Activated gamma-delta T cell treated with anti-CD3 and anti-CD28 coated beads, Interleukin-2, amount 50 U/mL, for 16 hours (primary cell): ENCODE data around the gene NIPAL3.
"Not testable (repeated sequence)": the region's sequence is repeated elsewhere in the genome, so short reads cannot be mapped to it uniquely, and the experiment has no call there.

Experiments
- DNase-seq: peaks from one replicate; pipeline ENCODE4 v3.0.0-alpha.2; 2020; ENCODE audit warnings: low read depth

Gene NIPAL3

GRCh38 chr1:24459551-24460266 is 44.1 kb downstream of the NIPAL3 start:
- no peak for DNase-seq

GRCh38 chr1:24462128-24462527 is 46.5 kb downstream of the NIPAL3 start:
- not testable (repeated sequence) for DNase-seq

GRCh38 chr1:24463776-24464735 is 48.5 kb downstream of the NIPAL3 start:
- no peak for DNase-seq

GRCh38 chr1:24465099-24465498 is 49.5 kb downstream of the NIPAL3 start:
- no peak for DNase-seq

GRCh38 chr1:24465638-24466037 is 50.0 kb downstream of the NIPAL3 start:
- no peak for DNase-seq

GRCh38 chr1:24468685-24469316 is 53.2 kb downstream of the NIPAL3 start:
- DNase-seq: no peak

GRCh38 chr1:24470592-24470991 is 55.0 kb downstream of the NIPAL3 start:
- no peak for DNase-seq

- DNase-seq: no peak
These were observed 57.1 kb downstream of the NIPAL3 start for GRCh38 chr1:24472527-24473251.

- no peak for DNase-seq
These were observed 58.6 kb downstream of the NIPAL3 start for GRCh38 chr1:24474193-24474592.

GRCh38 chr1:24475700-24476099 is 60.1 kb downstream of the NIPAL3 start:
- no peak for DNase-seq

GRCh38 chr1:24476571-24476970 is 61.0 kb downstream of the NIPAL3 start:
- no peak for DNase-seq

GRCh38 chr1:24477309-24477708 is 61.7 kb downstream of the NIPAL3 start:
- DNase-seq: no peak

GRCh38 chr1:24481101-24481500 is 65.5 kb downstream of the NIPAL3 start:
- no peak for DNase-seq

GRCh38 chr1:24481843-24482610 is 66.4 kb downstream of the NIPAL3 start:
- no peak for DNase-seq

- no peak for DNase-seq
These were observed 67.8 kb downstream of the NIPAL3 start for GRCh38 chr1:24483441-24483840.

- DNase-seq: no peak
These were observed 68.6 kb downstream of the NIPAL3 start for GRCh38 chr1:24484199-24484598.

GRCh38 chr1:24486331-24487065 is 70.9 kb downstream of the NIPAL3 start:
- no peak for DNase-seq

- DNase-seq: no peak
These were observed 71.9 kb downstream of the NIPAL3 start for GRCh38 chr1:24487455-24487854.

GRCh38 chr1:24488159-24488558 is 72.6 kb downstream of the NIPAL3 start:
- DNase-seq: not testable (repeated sequence)

GRCh38 chr1:24489674-24490073 is 74.1 kb downstream of the NIPAL3 start:
- DNase-seq: no peak
